ENCODE results near the gene OR4N2. TPM values are rescaled to one million over a fixed set of nuclear protein-coding genes. Genes with fewer than 3 reads are reported as not detected.
"Not testable (repeated sequence)": the region's sequence is repeated elsewhere in the genome, so short reads cannot be mapped to it uniquely, and the experiment has no call there.

OR4N2 gene
- total RNA-seq, 1 experiment from 2014 or later, result not detected

GRCh38 chr14:19775587-19775986, 28.0 kb upstream of the OR4N2 start:
- no TSS peak for BruUV-seq (replicated peaks)
- CTCF ChIA-PET, result no interaction called here

DNA sequence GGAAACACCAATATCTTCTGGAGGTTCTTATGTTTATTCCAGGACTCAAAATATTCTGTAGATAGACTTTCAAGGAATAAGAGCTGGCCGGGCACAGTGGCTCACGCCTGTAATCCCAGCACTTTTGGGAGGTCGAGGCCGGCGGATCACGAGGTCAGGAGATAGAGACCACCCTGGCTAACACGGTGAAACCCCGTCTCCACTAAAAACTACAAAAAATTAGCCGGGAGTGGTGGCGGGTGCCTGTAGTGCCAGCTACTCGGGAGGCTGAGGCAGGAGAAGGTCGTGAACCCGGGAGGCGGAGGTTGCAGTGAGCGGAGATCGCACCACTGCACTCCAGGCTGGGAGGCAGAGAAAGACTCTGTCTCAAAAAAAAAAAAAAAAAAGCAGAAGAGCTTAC, 17.7 kb upstream of the OR4N2 start:
- H3K4me3 ChIP-seq; H3K9me3 ChIP-seq (ENCODE audit: insufficient read depth, low read depth); POLR2A ChIA-PET (ENCODE audit: unreplicated experiment); H3F3A ChIP-seq (ENCODE audit: insufficient read depth, low read depth); H3K9me2 ChIP-seq (ENCODE audit: insufficient read depth); H3K27ac ChIP-seq; H2AFZ ChIP-seq; H3K4me2 ChIP-seq; DNase-seq; H4K20me1 ChIP-seq (ENCODE audit: insufficient read depth); intact Hi-C loops (cut with micrococcal nuclease; ENCODE audit: unreplicated experiment); CTCF ChIA-PET; H3K36me3 ChIP-seq (ENCODE audit: low read depth); H3K79me2 ChIP-seq (ENCODE audit: low read depth); BruUV-seq (replicated peaks); H3K4me1 ChIP-seq (replicated peaks; ENCODE audit: insufficient read depth); H3K27me3 ChIP-seq (ENCODE audit: insufficient read depth, low read depth): not testable (repeated sequence)

More at GRCh38 chr14:19775587-19775986, 28.0 kb upstream of the OR4N2 start:
- Histone ChIP-seq H3K4me2 (no peak overlapping the region), H3K79me2 (ENCODE audit: low read depth) (no peaks in the 10 kb centered on the region), H3K9me3 (ENCODE audit: insufficient read depth, low read depth) (no peaks in the 10 kb centered on the region), H3K4me3 (no peak overlapping the region), H3F3A (ENCODE audit: insufficient read depth, low read depth) (no peaks in the 10 kb centered on the region), H3K36me3 (ENCODE audit: low read depth) (no peaks in the 10 kb centered on the region), H4K20me1 (ENCODE audit: insufficient read depth) (no peaks in the 10 kb centered on the region), H3K27ac (no peak overlapping the region), H3K9me2 (ENCODE audit: insufficient read depth) (no peaks in the 10 kb centered on the region), H3K4me1 (replicated peaks; ENCODE audit: insufficient read depth) (no peaks in the 10 kb centered on the region), H3K27me3 (ENCODE audit: insufficient read depth, low read depth) (no peaks in the 10 kb centered on the region), H2AFZ (no peak overlapping the region)
- intact Hi-C loops (cut with micrococcal nuclease; ENCODE audit: unreplicated experiment), result no loop called here
- POLR2A ChIA-PET (ENCODE audit: unreplicated experiment), result no interaction called here
- TF ChIP-seq EZH2 (IDR thresholded peaks at IDR 0.05; ENCODE audit: low read depth), result no peak
- TF ChIP-seq, protein P1, sequence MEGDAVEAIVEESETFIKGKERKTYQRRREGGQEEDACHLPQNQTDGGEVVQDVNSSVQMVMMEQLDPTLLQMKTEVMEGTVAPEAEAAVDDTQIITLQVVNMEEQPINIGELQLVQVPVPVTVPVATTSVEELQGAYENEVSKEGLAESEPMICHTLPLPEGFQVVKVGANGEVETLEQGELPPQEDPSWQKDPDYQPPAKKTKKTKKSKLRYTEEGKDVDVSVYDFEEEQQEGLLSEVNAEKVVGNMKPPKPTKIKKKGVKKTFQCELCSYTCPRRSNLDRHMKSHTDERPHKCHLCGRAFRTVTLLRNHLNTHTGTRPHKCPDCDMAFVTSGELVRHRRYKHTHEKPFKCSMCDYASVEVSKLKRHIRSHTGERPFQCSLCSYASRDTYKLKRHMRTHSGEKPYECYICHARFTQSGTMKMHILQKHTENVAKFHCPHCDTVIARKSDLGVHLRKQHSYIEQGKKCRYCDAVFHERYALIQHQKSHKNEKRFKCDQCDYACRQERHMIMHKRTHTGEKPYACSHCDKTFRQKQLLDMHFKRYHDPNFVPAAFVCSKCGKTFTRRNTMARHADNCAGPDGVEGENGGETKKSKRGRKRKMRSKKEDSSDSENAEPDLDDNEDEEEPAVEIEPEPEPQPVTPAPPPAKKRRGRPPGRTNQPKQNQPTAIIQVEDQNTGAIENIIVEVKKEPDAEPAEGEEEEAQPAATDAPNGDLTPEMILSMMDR (conservative IDR thresholded peaks at IDR 0.05), result no peak
- DNase-seq, result no peak

- intact Hi-C loops (cut with micrococcal nuclease; ENCODE audit: unreplicated experiment); H3K4me3 ChIP-seq; H3K9me2 ChIP-seq (ENCODE audit: insufficient read depth); CTCF ChIA-PET; BruUV-seq (replicated peaks); DNase-seq; H3K9me3 ChIP-seq (ENCODE audit: insufficient read depth, low read depth); H3F3A ChIP-seq (ENCODE audit: insufficient read depth, low read depth); H4K20me1 ChIP-seq (ENCODE audit: insufficient read depth); H3K36me3 ChIP-seq (ENCODE audit: low read depth); H2AFZ ChIP-seq; H3K27me3 ChIP-seq (ENCODE audit: insufficient read depth, low read depth); H3K4me2 ChIP-seq; H3K27ac ChIP-seq; POLR2A ChIA-PET (ENCODE audit: unreplicated experiment); H3K4me1 ChIP-seq (replicated peaks; ENCODE audit: insufficient read depth); H3K79me2 ChIP-seq (ENCODE audit: low read depth): not testable (repeated sequence)
Measured at GRCh38 chr14:19787318-19787717, 16.3 kb upstream of the OR4N2 start.

- H3K4me1 ChIP-seq (replicated peaks; ENCODE audit: insufficient read depth); H3F3A ChIP-seq (ENCODE audit: insufficient read depth, low read depth); H3K36me3 ChIP-seq (ENCODE audit: low read depth); intact Hi-C loops (cut with micrococcal nuclease; ENCODE audit: unreplicated experiment); H3K4me2 ChIP-seq; DNase-seq; H3K27ac ChIP-seq; BruUV-seq (replicated peaks); H3K9me3 ChIP-seq (ENCODE audit: insufficient read depth, low read depth); H4K20me1 ChIP-seq (ENCODE audit: insufficient read depth); H3K79me2 ChIP-seq (ENCODE audit: low read depth); POLR2A ChIA-PET (ENCODE audit: unreplicated experiment); H2AFZ ChIP-seq; H3K27me3 ChIP-seq (ENCODE audit: insufficient read depth, low read depth); H3K4me3 ChIP-seq; H3K9me2 ChIP-seq (ENCODE audit: insufficient read depth): not testable (repeated sequence)
- CTCF ChIA-PET, result interaction anchor here (0.7 kb wide), 1 partner anchor 901 kb away, joined by 3 read pairs; the partner anchor contains the start of gene ANG
Measured at GRCh38 chr14:19788150-19788549, 15.4 kb upstream of the OR4N2 start.

DNA sequence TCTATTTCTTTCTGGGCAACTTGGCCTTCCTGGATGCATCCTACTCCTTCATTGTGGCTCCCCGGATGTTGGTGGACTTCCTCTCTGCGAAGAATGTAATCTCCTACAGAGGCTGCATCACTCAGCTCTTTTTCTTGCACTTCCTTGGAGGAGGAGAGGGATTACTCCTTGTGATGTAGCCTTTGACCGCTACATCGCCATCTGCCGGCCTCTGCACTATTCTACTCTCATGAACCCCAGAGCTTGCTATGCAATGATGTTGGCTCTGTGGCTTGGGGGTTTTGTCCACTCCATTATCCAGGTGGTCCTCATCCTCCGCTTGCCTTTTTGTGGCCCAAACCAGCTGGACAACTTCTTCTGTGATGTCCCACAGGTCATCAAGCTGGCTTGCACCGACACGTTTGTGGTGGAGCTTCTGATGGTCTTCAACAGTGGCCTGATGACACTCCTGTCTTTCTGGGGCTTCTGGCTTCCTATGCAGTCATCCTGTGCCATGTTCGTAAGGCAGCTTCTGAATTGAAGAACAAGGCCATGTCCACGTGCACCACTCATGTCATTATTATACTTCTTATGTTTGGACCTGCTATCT, 7.0 kb upstream of the OR4N2 start:
- H3K9me3 ChIP-seq (ENCODE audit: insufficient read depth, low read depth); H2AFZ ChIP-seq; H3K9me2 ChIP-seq (ENCODE audit: insufficient read depth); H3K36me3 ChIP-seq (ENCODE audit: low read depth); H3K27me3 ChIP-seq (ENCODE audit: insufficient read depth, low read depth); POLR2A ChIA-PET (ENCODE audit: unreplicated experiment); intact Hi-C loops (cut with micrococcal nuclease; ENCODE audit: unreplicated experiment); H3F3A ChIP-seq (ENCODE audit: insufficient read depth, low read depth); BruUV-seq (replicated peaks); H3K4me1 ChIP-seq (replicated peaks; ENCODE audit: insufficient read depth); H4K20me1 ChIP-seq (ENCODE audit: insufficient read depth); H3K4me3 ChIP-seq; CTCF ChIA-PET; DNase-seq; H3K4me2 ChIP-seq; H3K79me2 ChIP-seq (ENCODE audit: low read depth); H3K27ac ChIP-seq: not testable (repeated sequence)
